Keratinocyte (primary cell): ENCODE data around the gene MARK1. TPM values are rescaled to one million over a fixed set of nuclear protein-coding genes. Genes with fewer than 3 reads are reported as not detected.

ENCODE experiments used
- DNase-seq: peaks from one replicate; pipeline ENCODE4 v3.0.0-alpha.2; 2011; ENCODE audit warnings: low read depth, missing footprints, low spot score
- FAIRE-seq: peaks from 2 replicates; lab custom pipeline; 2011; peaks lifted over from hg19 to GRCh38; lab: Jason Lieb, UNC
- H2AFZ ChIP-seq: 2 replicates; pipeline ENCODE4 v1.6.0; 2012; ENCODE audit warnings: low read length, control low read depth, inconsistent platforms; ENCODE audit not compliant: control insufficient read depth
- H3K27ac ChIP-seq: 2 replicates; pipeline ENCODE4 v1.5.1; 2011; ENCODE audit warnings: low read length; ENCODE audit not compliant: control insufficient read depth, insufficient read depth
- H3K27me3 ChIP-seq: 3 replicates; pipeline ENCODE4 v1.6.0; 2011; ENCODE audit warnings: low read length; ENCODE audit not compliant: control insufficient read depth, insufficient read depth; ENCODE audit errors: extremely low read depth
- H3K36me3 ChIP-seq, 2 experiments: 2 replicates in 1 of 2; 3 replicates in 1 of 2; pipeline ENCODE4 v1.5.1; 2011; ENCODE audit warnings: low read length in 2 of 2, mild to moderate bottlenecking in 1 of 2; ENCODE audit not compliant: control insufficient read depth in 2 of 2, insufficient read depth in 2 of 2; ENCODE audit errors: extremely low read depth in 1 of 2
- H3K4me1 ChIP-seq: 3 replicates; pipeline ENCODE4 v1.5.1; 2011; ENCODE audit warnings: low read length; ENCODE audit not compliant: control insufficient read depth, insufficient read depth; ENCODE audit errors: extremely low read depth
- H3K4me2 ChIP-seq: 3 replicates; pipeline ENCODE4 v1.6.0; 2011; ENCODE audit warnings: low read depth, low read length; ENCODE audit not compliant: control insufficient read depth, insufficient read depth; ENCODE audit errors: extremely low read depth
- H3K4me3 ChIP-seq, 3 experiments: fragments of 200-600 bp in 1 of 3; sonication (generic) in 1 of 3; 2 replicates in 2 of 3; 3 replicates in 1 of 3; pipeline ENCODE4 v1.5.1; 2011 to 2016; ENCODE audit warnings: low read length in 3 of 3, mild to moderate bottlenecking in 3 of 3, control low read depth in 2 of 3, inconsistent platforms in 1 of 3, low read depth in 1 of 3, mixed read lengths in 1 of 3, mixed run types in 1 of 3, moderate library complexity in 1 of 3; ENCODE audit not compliant: control insufficient read depth in 2 of 3, insufficient read depth in 2 of 3; ENCODE audit errors: extremely low read depth in 1 of 3
- H3K79me2 ChIP-seq: 2 replicates; pipeline ENCODE4 v1.6.0; 2012; ENCODE audit warnings: low read length; ENCODE audit not compliant: control insufficient read depth, insufficient read depth
- H3K9ac ChIP-seq: 3 replicates; pipeline ENCODE4 v1.6.0; 2011; ENCODE audit warnings: low read length; ENCODE audit not compliant: control insufficient read depth, insufficient read depth; ENCODE audit errors: extremely low read depth
- H3K9me1 ChIP-seq: 3 replicates; pipeline ENCODE4 v1.6.0; 2011; ENCODE audit warnings: low read length; ENCODE audit not compliant: control insufficient read depth, insufficient read depth; ENCODE audit errors: extremely low read depth
- H3K9me3 ChIP-seq: 2 replicates; pipeline ENCODE4 v1.5.1; 2012; ENCODE audit warnings: low read depth, low read length; ENCODE audit not compliant: control insufficient read depth
- H4K20me1 ChIP-seq: 3 replicates; pipeline ENCODE4 v1.6.0; 2011; ENCODE audit warnings: low read length; ENCODE audit not compliant: control insufficient read depth, insufficient read depth; ENCODE audit errors: extremely low read depth
- CTCF ChIP-seq, 3 experiments: IDR thresholded peaks in 1 of 3; conservative IDR thresholded peaks in 1 of 3; optimal IDR thresholded peaks in 1 of 3; 2 replicates in 2 of 3; 3 replicates in 1 of 3; pipeline versions ENCODE3 to v1.5.1; 2011; ENCODE audit warnings: low read length in 3 of 3, mild to moderate bottlenecking in 3 of 3, moderate library complexity in 2 of 3, control low read depth in 1 of 3, inconsistent platforms in 1 of 3; ENCODE audit not compliant: insufficient read depth in 2 of 3; ENCODE audit errors: extremely low read depth in 1 of 3
- EZH2 ChIP-seq: IDR thresholded peaks from one replicate; pipeline ENCODE4 v1.6.1; 2012; ENCODE audit warnings: inconsistent platforms, mild to moderate bottlenecking, low read length, moderate library complexity
- dilution Hi-C: fragments of 300-500 bp; cut with MboI; formaldehyde crosslinking; loops from one replicate; pipeline ENCODE4 v1.7.0; 2020; ENCODE audit warnings: low sequenced_read_pairs; ENCODE audit not compliant: extremely low pct_ligation_motif_present
- polyA plus RNA-seq, 5 experiments: library from polyadenylated mRNA; depleted of rRNA in 3 of 5; stranded (reverse) in 3 of 5; stranded (forward) in 1 of 5; unstranded in 1 of 5; fragments of >200 nt; gene quantifications; 1 replicate in 1 of 5; 2 replicates in 3 of 5; 3 replicates in 1 of 5; pipeline versions ENCODE4 v1.2.1 to v1.2.3, GENCODE V29; 2011 to 2012; ENCODE audit warnings: missing spikeins in 2 of 5, low read depth in 1 of 5, low replicate concordance in 1 of 5

The MARK1 gene
- polyA plus RNA-seq, 1 donor (not counting 4 experiments of a cell fraction or from before 2014, with no cell fraction given), result 8.4 TPM

DNA sequence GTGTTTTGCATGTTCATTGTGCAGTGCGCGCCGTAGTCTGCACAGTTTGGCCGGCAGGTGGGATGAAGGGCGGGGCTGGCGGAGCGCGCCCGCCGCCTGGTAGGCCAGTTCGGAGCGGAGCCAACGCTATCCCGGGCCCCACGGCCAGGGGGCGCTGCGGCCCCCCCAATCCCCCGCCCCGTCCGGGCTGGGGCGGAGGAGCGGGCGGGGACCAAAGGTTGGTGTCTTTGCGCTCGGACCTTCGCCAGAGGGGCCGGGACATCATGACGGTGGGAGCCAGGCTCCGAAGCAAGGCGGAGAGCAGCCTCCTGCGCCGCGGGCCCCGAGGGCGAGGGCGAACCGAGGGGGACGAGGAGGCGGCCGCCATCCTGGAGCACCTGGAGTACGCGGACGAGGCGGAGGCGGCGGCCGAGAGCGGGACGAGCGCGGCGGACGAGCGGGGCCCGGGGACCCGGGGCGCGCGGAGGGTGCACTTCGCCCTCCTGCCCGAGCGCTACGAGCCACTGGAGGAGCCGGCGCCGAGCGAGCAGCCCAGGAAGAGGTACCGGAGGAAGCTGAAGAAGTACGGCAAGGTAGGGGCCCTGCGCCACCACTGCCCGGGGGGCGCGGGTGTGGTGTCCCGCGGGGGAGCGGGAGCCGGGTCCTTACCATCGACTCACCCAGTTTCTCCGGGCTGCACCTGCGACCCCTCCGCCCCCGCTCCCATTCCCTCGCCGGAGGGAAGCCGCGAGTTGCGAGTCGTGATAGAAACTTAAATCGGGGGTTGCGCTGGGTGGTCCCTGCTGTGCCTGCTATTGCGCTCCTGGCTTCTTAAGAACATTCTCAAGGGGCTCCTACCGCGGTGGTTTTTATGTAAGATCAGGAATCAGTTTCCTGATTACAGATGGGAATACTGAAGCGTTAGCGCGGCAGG, 162.5 kb downstream of the MARK1 start, which contains the start of gene C1orf115:
C1orf115 (plus strand) TSS at position 224 of the 913 bp plus-strand sequence; CDS start at position 264, 40 bp downstream.
- H3K9ac ChIP-seq, result peak within 1 kb of the TSS; percentile 51
- dilution Hi-C loops, result no loop called here
- TF ChIP-seq EZH2, result no peak
- TF ChIP-seq CTCF (optimal IDR thresholded peaks at IDR 0.05 in 1 of 3, IDR thresholded peaks at IDR 0.05 in 1 of 3, conservative IDR thresholded peaks at IDR 0.05 in 1 of 3; ENCODE audit: extremely low read depth in 1 of 3, insufficient read depth in 2 of 3, low read length in 3 of 3), result peak; percentile 74 to 98 (median 85)
- no peaks in the 10 kb centered on the region for H3K36me3 ChIP-seq
- no peak within 1 kb of the TSS for H3K27ac ChIP-seq
- H3K79me2 ChIP-seq, result no peaks in the 10 kb centered on the region
- no peaks in the 10 kb centered on the region for H4K20me1 ChIP-seq
- peaks cover 16% of the 10 kb centered on the region for H3K27me3 ChIP-seq
- FAIRE-seq (no peak), DNase-seq (peak; percentile 2)
- H3K4me2 ChIP-seq, result peak within 1 kb of the TSS; percentile 90
- H3K9me3 ChIP-seq, result no peaks in the 10 kb centered on the region
- H2AFZ ChIP-seq, result peak within 1 kb of the TSS; percentile 93
- no peaks in the 10 kb centered on the region for H3K9me1 ChIP-seq
- H3K4me3 ChIP-seq, result peak within 1 kb of the TSS; percentile 61 to 77 (median 66)
- peaks cover 6% of the 10 kb centered on the region for H3K4me1 ChIP-seq

GRCh38 chr1:220691053-220691684, 163.2 kb downstream of the MARK1 start:
- FAIRE-seq (no peak), DNase-seq (no peak)
- H3K4me3 ChIP-seq, result peak overlapping the region in 2 of 3 experiments; percentile 61 to 66
- H3K9ac ChIP-seq, result no peak overlapping the region
- no peaks in the 10 kb centered on the region for H3K36me3 ChIP-seq
- no peaks in the 10 kb centered on the region for H4K20me1 ChIP-seq
- H3K4me1 ChIP-seq, result peaks cover 6% of the 10 kb centered on the region
- H3K9me1 ChIP-seq, result no peaks in the 10 kb centered on the region
- no peaks in the 10 kb centered on the region for H3K9me3 ChIP-seq
- no peaks in the 10 kb centered on the region for H3K79me2 ChIP-seq
- H3K27me3 ChIP-seq, result peaks cover 16% of the 10 kb centered on the region
- no peak overlapping the region for H2AFZ ChIP-seq
- peak overlapping the region; percentile 90 for H3K4me2 ChIP-seq
- no peak for TF ChIP-seq CTCF (optimal IDR thresholded peaks at IDR 0.05 in 1 of 3, IDR thresholded peaks at IDR 0.05 in 1 of 3, conservative IDR thresholded peaks at IDR 0.05 in 1 of 3; ENCODE audit: extremely low read depth in 1 of 3, insufficient read depth in 2 of 3, low read length in 3 of 3)
- no peak for TF ChIP-seq EZH2
- H3K27ac ChIP-seq, result no peak overlapping the region
- dilution Hi-C loops, result no loop called here
